ENCODE results near the gene SLC40A1. TPM values are rescaled to one million over a fixed set of nuclear protein-coding genes. Genes with fewer than 3 reads are reported as not detected.

SLC40A1 gene
- total RNA-seq, result 10 to 100 TPM; 48.8 to 95.6 TPM
- 100 to 1,000 TPM; 110 to 170 TPM for polyA plus RNA-seq
- long read RNA-seq, donor 1, transcript SLC40A1-201 (8 exons, 3,442 nt), result major isoform, 108 of 145 reads
- long read RNA-seq, donor 1, partial matches to known transcripts, result 29 of 145 reads
- long read RNA-seq, donor 1, other reads (novel, unspliced or antisense), result 7 of 145 reads
- long read RNA-seq, donor 2, transcript SLC40A1-201 (8 exons, 3,442 nt), result major isoform, 239 of 280 reads
- long read RNA-seq, donor 2, partial matches to known transcripts, result 22 of 280 reads
- long read RNA-seq, donor 2, other reads (novel, unspliced or antisense), result 19 of 280 reads

- WGBS, 2 donors, result 0% methylated on average over 64 to 78 of the region's 78 CpGs
- peak; percentile 96 for ATAC-seq (ENCODE audit: low FRiP score)
- H3K36me3 ChIP-seq (ENCODE audit: control insufficient read depth in 1 of 2, insufficient read depth in 2 of 2, low read length in 1 of 2), result no peaks in the 10 kb centered on the region
- DNase-seq, result peak; percentile 91 to 95
- H3K9me3 ChIP-seq (ENCODE audit: control insufficient read depth, low read length), result no peaks in the 10 kb centered on the region
- H3K27me3 ChIP-seq (ENCODE audit: control insufficient read depth in 1 of 2, insufficient read depth in 2 of 2, low read length in 1 of 2), result no peaks in the 10 kb centered on the region
- H3K4me3 ChIP-seq (ENCODE audit: low read length in 2 of 2), result peak within 1 kb of the TSS; percentile 97 to 100
- peak within 1 kb of the TSS; percentile 45 to 95 for H3K27ac ChIP-seq (ENCODE audit: low read depth in 1 of 2, low read length in 2 of 2)
- intact Hi-C loops (cut with DNase I), result no loop called here
- peaks cover 0 to 5% of the 10 kb centered on the region in 2 donors for H3K4me1 ChIP-seq (ENCODE audit: control insufficient read depth in 1 of 2, insufficient read depth in 2 of 2, low read length in 2 of 2)
These were observed at the start of gene SLC40A1 for GRCh38 chr2:189580658-189581353. TSS of gene SLC40A1 (minus strand) at chr2:189580786. CDS start at chr2:189580460, 326 bp downstream.

GRCh38 chr2:189629531-189630453, 49.2 kb upstream of the SLC40A1 start:
- WGBS, 2 donors, result 25 to 26% methylated on average over 10 of the region's 10 CpGs
- H3K27ac ChIP-seq (ENCODE audit: low read depth in 1 of 2, low read length in 2 of 2), result no peak overlapping the region

GRCh38 chr2:189628817-189629530, 48.4 kb upstream of the SLC40A1 start:
- no peak for ATAC-seq (ENCODE audit: low FRiP score)

More at GRCh38 chr2:189629531-189630453, 49.2 kb upstream of the SLC40A1 start:
- H3K9me3 ChIP-seq (ENCODE audit: control insufficient read depth, low read length), result no peaks in the 10 kb centered on the region
- intact Hi-C loops (cut with DNase I), result no loop called here
- no peaks in the 10 kb centered on the region for H3K36me3 ChIP-seq (ENCODE audit: control insufficient read depth in 1 of 2, insufficient read depth in 2 of 2, low read length in 1 of 2)
- ATAC-seq (ENCODE audit: low FRiP score) (no peak), DNase-seq (no peak)
- no peaks in the 10 kb centered on the region for H3K27me3 ChIP-seq (ENCODE audit: control insufficient read depth in 1 of 2, insufficient read depth in 2 of 2, low read length in 1 of 2)
- H3K4me3 ChIP-seq (ENCODE audit: low read length in 2 of 2), result no peak overlapping the region
- H3K4me1 ChIP-seq (ENCODE audit: control insufficient read depth in 1 of 2, insufficient read depth in 2 of 2, low read length in 2 of 2), result no peaks in the 10 kb centered on the region

GRCh38 chr2:189627789-189628188, 47.2 kb upstream of the SLC40A1 start:
- intact Hi-C loops (cut with DNase I), result no loop called here
- ATAC-seq (ENCODE audit: low FRiP score), result no peak
- no peak overlapping the region for H3K4me3 ChIP-seq (ENCODE audit: low read length in 2 of 2)
- no peaks in the 10 kb centered on the region for H3K36me3 ChIP-seq (ENCODE audit: control insufficient read depth in 1 of 2, insufficient read depth in 2 of 2, low read length in 1 of 2)
- no peaks in the 10 kb centered on the region for H3K9me3 ChIP-seq (ENCODE audit: control insufficient read depth, low read length)
- H3K27ac ChIP-seq (ENCODE audit: low read depth in 1 of 2, low read length in 2 of 2), result no peak overlapping the region
- H3K27me3 ChIP-seq (ENCODE audit: control insufficient read depth in 1 of 2, insufficient read depth in 2 of 2, low read length in 1 of 2), result no peaks in the 10 kb centered on the region
- DNase-seq, result no peak
- WGBS, 2 donors, result 61 to 75% methylated on average over 1 of the region's 1 CpG
- no peaks in the 10 kb centered on the region for H3K4me1 ChIP-seq (ENCODE audit: control insufficient read depth in 1 of 2, insufficient read depth in 2 of 2, low read length in 2 of 2)

More at GRCh38 chr2:189628817-189629530, 48.4 kb upstream of the SLC40A1 start:
- DNase-seq, result no peak
- no peaks in the 10 kb centered on the region for H3K27me3 ChIP-seq (ENCODE audit: control insufficient read depth in 1 of 2, insufficient read depth in 2 of 2, low read length in 1 of 2)
- H3K4me1 ChIP-seq (ENCODE audit: control insufficient read depth in 1 of 2, insufficient read depth in 2 of 2, low read length in 2 of 2), result no peaks in the 10 kb centered on the region
- no peaks in the 10 kb centered on the region for H3K36me3 ChIP-seq (ENCODE audit: control insufficient read depth in 1 of 2, insufficient read depth in 2 of 2, low read length in 1 of 2)
- no peaks in the 10 kb centered on the region for H3K9me3 ChIP-seq (ENCODE audit: control insufficient read depth, low read length)
- 93 to 96% methylated on average over 9 of the region's 9 CpGs for WGBS, 2 donors
- intact Hi-C loops (cut with DNase I), result no loop called here
- no peak overlapping the region for H3K27ac ChIP-seq (ENCODE audit: low read depth in 1 of 2, low read length in 2 of 2)
- no peak overlapping the region for H3K4me3 ChIP-seq (ENCODE audit: low read length in 2 of 2)

- intact Hi-C loops (cut with DNase I), result no loop called here
- no peak overlapping the region for H3K27ac ChIP-seq (ENCODE audit: low read depth in 1 of 2, low read length in 2 of 2)
- no peaks in the 10 kb centered on the region for H3K27me3 ChIP-seq (ENCODE audit: control insufficient read depth in 1 of 2, insufficient read depth in 2 of 2, low read length in 1 of 2)
- H3K4me1 ChIP-seq (ENCODE audit: control insufficient read depth in 1 of 2, insufficient read depth in 2 of 2, low read length in 2 of 2), result no peaks in the 10 kb centered on the region
- ATAC-seq (ENCODE audit: low FRiP score) (no peak), DNase-seq (no peak)
- H3K9me3 ChIP-seq (ENCODE audit: control insufficient read depth, low read length), result no peaks in the 10 kb centered on the region
- 44 to 53% methylated on average over 2 of the region's 2 CpGs for WGBS, 2 donors
- H3K4me3 ChIP-seq (ENCODE audit: low read length in 2 of 2), result no peak overlapping the region
- H3K36me3 ChIP-seq (ENCODE audit: control insufficient read depth in 1 of 2, insufficient read depth in 2 of 2, low read length in 1 of 2), result no peaks in the 10 kb centered on the region
These were observed 45.0 kb upstream of the SLC40A1 start for GRCh38 chr2:189625636-189626035.

GRCh38 chr2:189624648-189625355, 44.2 kb upstream of the SLC40A1 start:
- no peak overlapping the region for H3K27ac ChIP-seq (ENCODE audit: low read depth in 1 of 2, low read length in 2 of 2)
- DNase-seq (no peak), ATAC-seq (ENCODE audit: low FRiP score) (no peak)
- no peaks in the 10 kb centered on the region for H3K36me3 ChIP-seq (ENCODE audit: control insufficient read depth in 1 of 2, insufficient read depth in 2 of 2, low read length in 1 of 2)
- no peaks in the 10 kb centered on the region for H3K9me3 ChIP-seq (ENCODE audit: control insufficient read depth, low read length)
- no peaks in the 10 kb centered on the region for H3K4me1 ChIP-seq (ENCODE audit: control insufficient read depth in 1 of 2, insufficient read depth in 2 of 2, low read length in 2 of 2)
- H3K27me3 ChIP-seq (ENCODE audit: control insufficient read depth in 1 of 2, insufficient read depth in 2 of 2, low read length in 1 of 2), result no peaks in the 10 kb centered on the region
- H3K4me3 ChIP-seq (ENCODE audit: low read length in 2 of 2), result no peak overlapping the region
- intact Hi-C loops (cut with DNase I), result no loop called here
- WGBS, 2 donors, result 87 to 90% methylated on average over 3 of the region's 3 CpGs

GRCh38 chr2:189623049-189623448, 42.5 kb upstream of the SLC40A1 start:
- H3K4me1 ChIP-seq (ENCODE audit: control insufficient read depth in 1 of 2, insufficient read depth in 2 of 2, low read length in 2 of 2), result no peaks in the 10 kb centered on the region
- DNase-seq, result no peak
- H3K36me3 ChIP-seq (ENCODE audit: control insufficient read depth in 1 of 2, insufficient read depth in 2 of 2, low read length in 1 of 2), result no peaks in the 10 kb centered on the region
- no peak overlapping the region for H3K27ac ChIP-seq (ENCODE audit: low read depth in 1 of 2, low read length in 2 of 2)
- no peak overlapping the region for H3K4me3 ChIP-seq (ENCODE audit: low read length in 2 of 2)
- WGBS, 2 donors, result 97% methylated on average over 1 of the region's 1 CpG
- intact Hi-C loops (cut with DNase I), result no loop called here
- ATAC-seq (ENCODE audit: low FRiP score), result no peak
- no peaks in the 10 kb centered on the region for H3K27me3 ChIP-seq (ENCODE audit: control insufficient read depth in 1 of 2, insufficient read depth in 2 of 2, low read length in 1 of 2)
- H3K9me3 ChIP-seq (ENCODE audit: control insufficient read depth, low read length), result no peaks in the 10 kb centered on the region

GRCh38 chr2:189621781-189622180, 41.2 kb upstream of the SLC40A1 start:
- Histone ChIP-seq H3K4me3 (ENCODE audit: low read length in 2 of 2) (no peak overlapping the region), H3K36me3 (ENCODE audit: control insufficient read depth in 1 of 2, insufficient read depth in 2 of 2, low read length in 1 of 2) (no peaks in the 10 kb centered on the region), H3K27ac (ENCODE audit: low read depth in 1 of 2, low read length in 2 of 2) (no peak overlapping the region), H3K27me3 (ENCODE audit: control insufficient read depth in 1 of 2, insufficient read depth in 2 of 2, low read length in 1 of 2) (no peaks in the 10 kb centered on the region), H3K9me3 (ENCODE audit: control insufficient read depth, low read length) (no peaks in the 10 kb centered on the region), H3K4me1 (ENCODE audit: control insufficient read depth in 1 of 2, insufficient read depth in 2 of 2, low read length in 2 of 2) (no peaks in the 10 kb centered on the region)
- no peak for DNase-seq
- no peak for ATAC-seq (ENCODE audit: low FRiP score)
- intact Hi-C loops (cut with DNase I), result no loop called here
